Smooth muscle cell (in vitro differentiated cells): Measurements from ENCODE around the gene CTNNA3. TPM values are rescaled to one million over a fixed set of nuclear protein-coding genes. Genes with fewer than 3 reads are reported as not detected.
A peak's percentile ranks its signal among the peaks of the same experiment; 100 is the strongest.

ENCODE experiments used
- DNase-seq: peaks from one replicate; lab custom pipeline; 2025; ENCODE audit not compliant: unreplicated experiment; lab: John Stamatoyannopoulos, UW
- H2AFZ ChIP-seq: fragments of 200-600 bp; sonication (generic); 2 replicates; pipeline ENCODE4 v1.6.0; 2016; ENCODE audit warnings: antibody characterized with exemption, low read depth, mild to moderate bottlenecking
- H3F3A ChIP-seq: fragments of 200-600 bp; sonication (generic); 2 replicates; pipeline ENCODE4 v1.6.0; 2017; ENCODE audit warnings: antibody characterized with exemption, low read depth
- H3K27ac ChIP-seq: fragments of 200-600 bp; sonication (generic); 2 replicates; pipeline ENCODE4 v1.5.1; 2016; ENCODE audit warnings: low read depth, mild to moderate bottlenecking
- H3K27me3 ChIP-seq: fragments of 200-600 bp; sonication (generic); 2 replicates; pipeline ENCODE4 v1.6.1; 2016; ENCODE audit warnings: low read depth, mild to moderate bottlenecking
- H3K36me3 ChIP-seq: fragments of 200-600 bp; sonication (generic); 2 replicates; pipeline ENCODE4 v1.5.1; 2016; ENCODE audit warnings: low read depth
- H3K4me1 ChIP-seq: fragments of 200-600 bp; sonication (generic); 2 replicates; pipeline ENCODE4 v1.5.1; 2016; ENCODE audit warnings: low read depth
- H3K4me2 ChIP-seq: fragments of 200-600 bp; sonication (generic); 2 replicates; pipeline ENCODE4 v1.6.0; 2016; ENCODE audit warnings: mild to moderate bottlenecking
- H3K4me3 ChIP-seq: fragments of 200-600 bp; sonication (generic); 2 replicates; pipeline ENCODE4 v1.5.1; 2016; ENCODE audit warnings: mild to moderate bottlenecking
- H3K79me2 ChIP-seq: fragments of 200-600 bp; sonication (generic); 2 replicates; pipeline ENCODE4 v1.6.0; 2016; ENCODE audit warnings: low read depth, mild to moderate bottlenecking
- H3K9ac ChIP-seq: fragments of 200-600 bp; sonication (generic); 2 replicates; pipeline ENCODE4 v1.6.0; 2016; ENCODE audit warnings: low read depth
- H3K9me3 ChIP-seq: fragments of 200-600 bp; sonication (generic); replicated peaks from 2 replicates; pipeline ENCODE4 v1.5.1; 2016; ENCODE audit warnings: low read depth
- H4K20me1 ChIP-seq: fragments of 200-600 bp; sonication (generic); 2 replicates; pipeline ENCODE4 v1.6.0; 2016; ENCODE audit warnings: low read depth
- WGBS: methylation state at CpG from one replicate; pipeline ENCODE4 v1.1.7; 2016; ENCODE audit warnings: low lambda C conversion rate; 5-methylcytosine and 5-hydroxymethylcytosine counted together
- polyA plus RNA-seq: library from polyadenylated mRNA; unstranded; fragments of >200 nt; fragmentation: Nextera tagmentation; extraction: Ambion mirVana; gene quantifications from 2 replicates; pipeline ENCODE4 v1.2.1, GENCODE V29; 2016
- total RNA-seq: library from RNA; depleted of rRNA; stranded (reverse); fragments of >200 nt; gene quantifications from 2 replicates; pipeline ENCODE4 v1.2.3, GENCODE V29; 2014
- TF ChIP-seq, protein P1 (sequence below): fragments of 200-600 bp; sonication (generic); IDR thresholded peaks from 2 replicates; pipeline ENCODE4 v1.5.1; 2017; ENCODE audit warnings: borderline replicate concordance, mild to moderate bottlenecking, antibody characterized with exemption; ENCODE audit not compliant: insufficient read depth, poor library complexity, severe bottlenecking

The CTNNA3 gene
- total and polyA plus RNA-seq, 2 experiments from 2014 or later: 1.3 TPM; not detected in 1

GRCh38 chr10:66187053-66187733 is 1508.8 kb downstream of the CTNNA3 start:
- no peaks in the 10 kb centered on the region for H4K20me1 ChIP-seq
- H3K27me3 ChIP-seq: peaks cover 13% of the 10 kb centered on the region
- whole genome bisulfite sequencing: 5% methylated on average over 3 of the region's 3 CpGs
- TF ChIP-seq, protein P1, sequence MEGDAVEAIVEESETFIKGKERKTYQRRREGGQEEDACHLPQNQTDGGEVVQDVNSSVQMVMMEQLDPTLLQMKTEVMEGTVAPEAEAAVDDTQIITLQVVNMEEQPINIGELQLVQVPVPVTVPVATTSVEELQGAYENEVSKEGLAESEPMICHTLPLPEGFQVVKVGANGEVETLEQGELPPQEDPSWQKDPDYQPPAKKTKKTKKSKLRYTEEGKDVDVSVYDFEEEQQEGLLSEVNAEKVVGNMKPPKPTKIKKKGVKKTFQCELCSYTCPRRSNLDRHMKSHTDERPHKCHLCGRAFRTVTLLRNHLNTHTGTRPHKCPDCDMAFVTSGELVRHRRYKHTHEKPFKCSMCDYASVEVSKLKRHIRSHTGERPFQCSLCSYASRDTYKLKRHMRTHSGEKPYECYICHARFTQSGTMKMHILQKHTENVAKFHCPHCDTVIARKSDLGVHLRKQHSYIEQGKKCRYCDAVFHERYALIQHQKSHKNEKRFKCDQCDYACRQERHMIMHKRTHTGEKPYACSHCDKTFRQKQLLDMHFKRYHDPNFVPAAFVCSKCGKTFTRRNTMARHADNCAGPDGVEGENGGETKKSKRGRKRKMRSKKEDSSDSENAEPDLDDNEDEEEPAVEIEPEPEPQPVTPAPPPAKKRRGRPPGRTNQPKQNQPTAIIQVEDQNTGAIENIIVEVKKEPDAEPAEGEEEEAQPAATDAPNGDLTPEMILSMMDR: no peak
- H3K4me1 ChIP-seq: peaks cover 3% of the 10 kb centered on the region
- H3K9me3 ChIP-seq: no peaks in the 10 kb centered on the region
- no peaks in the 10 kb centered on the region for H3F3A ChIP-seq
- H3K27ac ChIP-seq: no peak overlapping the region
- H2AFZ ChIP-seq: no peak overlapping the region
- no peak overlapping the region for H3K9ac ChIP-seq
- H3K79me2 ChIP-seq: no peaks in the 10 kb centered on the region
- H3K36me3 ChIP-seq: no peaks in the 10 kb centered on the region
- H3K4me3 ChIP-seq: no peak overlapping the region
- DNase-seq: no peak
- H3K4me2 ChIP-seq: no peak overlapping the region

- Histone ChIP-seq H3K4me3 (no peak overlapping the region), H2AFZ (no peak overlapping the region), H3K27me3 (peaks cover 7% of the 10 kb centered on the region), H3K4me2 (no peak overlapping the region), H3K4me1 (peaks cover 3% of the 10 kb centered on the region), H3K79me2 (no peaks in the 10 kb centered on the region), H4K20me1 (no peaks in the 10 kb centered on the region), H3K36me3 (no peaks in the 10 kb centered on the region), H3F3A (peaks cover 8% of the 10 kb centered on the region), H3K9ac (no peak overlapping the region), H3K9me3 (no peaks in the 10 kb centered on the region), H3K27ac (no peak overlapping the region)
- TF ChIP-seq, protein P1: no peak
- DNase-seq: no peak
- 90% methylated on average over 2 of the region's 2 CpGs for WGBS
These were observed 1513.0 kb downstream of the CTNNA3 start for GRCh38 chr10:66183028-66183427.

DNA sequence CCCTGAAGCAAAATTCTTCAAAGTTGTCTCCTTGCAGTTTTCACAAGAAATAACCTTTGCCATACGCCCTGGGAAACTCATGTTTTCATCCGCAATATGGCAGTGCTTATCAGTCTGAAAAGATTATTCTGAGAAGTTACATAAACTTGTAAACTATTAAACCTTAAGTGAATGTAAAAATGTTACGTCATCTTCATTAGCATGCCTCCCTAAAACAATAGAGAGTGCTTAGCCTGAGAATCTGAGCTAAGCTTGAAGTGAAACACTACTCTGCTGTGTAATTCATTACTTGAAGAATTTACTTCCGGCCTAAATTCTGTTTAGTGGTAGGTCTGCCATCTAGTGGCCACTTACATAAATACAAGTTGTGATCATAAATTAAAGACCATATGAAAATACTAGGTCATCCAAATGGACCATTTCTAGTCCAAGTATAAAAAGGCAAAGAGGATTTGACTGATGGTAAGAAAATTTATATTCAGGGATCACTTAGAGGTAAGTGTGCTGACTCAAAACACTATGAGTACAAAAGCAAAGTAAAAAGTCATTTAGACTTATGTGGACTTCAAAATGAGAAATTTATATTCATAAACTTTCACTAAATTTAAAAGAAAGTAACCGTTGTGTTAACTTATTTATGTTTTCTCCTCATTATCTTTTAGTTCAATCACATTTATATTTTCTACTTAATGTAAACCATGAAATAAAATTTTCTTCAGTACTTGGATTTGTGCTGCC is 1515.2 kb downstream of the CTNNA3 start:
- Histone ChIP-seq H3K9ac (no peak overlapping the region), H3K79me2 (no peaks in the 10 kb centered on the region), H3K36me3 (no peaks in the 10 kb centered on the region), H4K20me1 (no peaks in the 10 kb centered on the region), H3K27me3 (peaks cover 7% of the 10 kb centered on the region), H3F3A (peaks cover 15% of the 10 kb centered on the region), H3K9me3 (no peaks in the 10 kb centered on the region), H3K4me3 (no peak overlapping the region), H3K4me2 (peak overlapping the region; percentile 64), H2AFZ (peak overlapping the region; percentile 67), H3K4me1 (no peaks in the 10 kb centered on the region), H3K27ac (no peak overlapping the region)
- WGBS: 38% methylated on average over 5 of the region's 5 CpGs
- no peak for DNase-seq
- TF ChIP-seq, protein P1: peak; percentile 79
